Cardiac septum (tissue), 1 donor: ENCODE data around the gene PDLIM4. TPM values are rescaled to one million over a fixed set of nuclear protein-coding genes. Genes with fewer than 3 reads are reported as not detected.

Source experiments
- DNase-seq: peaks from one replicate; pipeline ENCODE4 v3.0.0-alpha.2; 2020; ENCODE audit warnings: low spot score
- intact Hi-C: fragments of 100-400 bp; cut with DNase I; formaldehyde crosslinking; loops from one replicate; pipeline ENCODE4 v1.14.0; 2022
- long read RNA-seq: library from polyadenylated mRNA; unstranded; transcript quantifications from one replicate; pipeline ENCODE4 v2.0.0, GENCODE V29; 2021
- total RNA-seq: library from RNA; stranded (reverse); fragmentation: NEBNext Ultra II Directional; extraction: Animal tissue kit (Norgen Biotek cat#: 25700); gene quantifications from one replicate; pipeline ENCODE4 v1.2.1, GENCODE V29; 2021
- donor health status: DM: no; HTN: no; CAD: no.

Gene PDLIM4
- 8.8 TPM for total RNA-seq
- long read RNA-seq, transcript PDLIM4-201 (7 exons, 2,282 nt) = major isoform, 15 of 15 reads
- long read RNA-seq, partial matches to known transcripts = 0 of 15 reads
- long read RNA-seq, other reads (novel, unspliced or antisense) = 0 of 15 reads

GRCh38 chr5:132257131-132258101, at the start of gene PDLIM4:
Gene PDLIM4 (plus strand): TSS chr5:132257696. CDS start chr5:132257735, 39 bp downstream.
- DNase-seq = no peak
- intact Hi-C loops = no loop called here

GRCh38 chr5:132207778-132208177, 49.7 kb upstream of the PDLIM4 start:
- peak; percentile 55 for DNase-seq

GRCh38 chr5:132209131-132209530, 48.4 kb upstream of the PDLIM4 start:
- DNase-seq = peak; percentile 6
- intact Hi-C loops = no loop called here

More at GRCh38 chr5:132207778-132208177, 49.7 kb upstream of the PDLIM4 start:
- intact Hi-C loops = no loop called here

GRCh38 chr5:132209901-132210545, 47.5 kb upstream of the PDLIM4 start:
- peak; percentile 41 for DNase-seq
- intact Hi-C loops = loop anchor here (10.0 kb wide), 1 partner anchor 415 kb away; the partner anchor contains the start of gene FNIP1

GRCh38 chr5:132210944-132211343, 46.6 kb upstream of the PDLIM4 start:
- DNase-seq = peak; percentile 72
- intact Hi-C loops = loop anchor here (10.0 kb wide), 1 partner anchor 416 kb away; the partner anchor contains the start of gene FNIP1

GRCh38 chr5:132211787-132212186, 45.7 kb upstream of the PDLIM4 start:
- DNase-seq = peak; percentile 80
- intact Hi-C loops = loop anchor here (10.0 kb wide), 1 partner anchor 417 kb away; the partner anchor contains the start of gene FNIP1

GRCh38 chr5:132213666-132214065, 43.8 kb upstream of the PDLIM4 start:
- intact Hi-C loops = loop anchor here (10.0 kb wide), 1 partner anchor 419 kb away; the partner anchor contains the start of gene FNIP1
- peak; percentile 60 for DNase-seq

GRCh38 chr5:132214491-132214890, 43.0 kb upstream of the PDLIM4 start:
- intact Hi-C loops = loop anchor here (10.0 kb wide), 1 partner anchor 420 kb away; the partner anchor contains the start of gene FNIP1
- peak; percentile 67 for DNase-seq

- intact Hi-C loops = loop anchor here (10.0 kb wide), 1 partner anchor 421 kb away; the partner anchor contains the start of gene FNIP1
- DNase-seq = peak; percentile 93
Measured at GRCh38 chr5:132215329-132215728, 42.2 kb upstream of the PDLIM4 start.

- no peak for DNase-seq
- intact Hi-C loops = loop anchor here (10.0 kb wide), 1 partner anchor 424 kb away; the partner anchor contains the start of gene FNIP1
Measured at GRCh38 chr5:132218321-132218720, 39.2 kb upstream of the PDLIM4 start.

GRCh38 chr5:132219289-132219970, 38.1 kb upstream of the PDLIM4 start:
- intact Hi-C loops = loop anchor here (10.0 kb wide), 1 partner anchor 425 kb away; the partner anchor contains the start of gene FNIP1
- no peak for DNase-seq

- intact Hi-C loops = loop anchor here (10.0 kb wide), 1 partner anchor 425 kb away; the partner anchor contains the start of gene FNIP1
- no peak for DNase-seq
Measured at GRCh38 chr5:132219981-132220380, 37.5 kb upstream of the PDLIM4 start.

GRCh38 chr5:132220491-132220890, 37.0 kb upstream of the PDLIM4 start:
- intact Hi-C loops = no loop called here
- no peak for DNase-seq

GRCh38 chr5:132221781-132222648, 35.5 kb upstream of the PDLIM4 start:
- intact Hi-C loops = no loop called here
- peak; percentile 41 for DNase-seq

- intact Hi-C loops = no loop called here
- no peak for DNase-seq
Measured at GRCh38 chr5:132222649-132223038, 34.9 kb upstream of the PDLIM4 start.

GRCh38 chr5:132223861-132224260, 33.6 kb upstream of the PDLIM4 start:
- intact Hi-C loops = no loop called here
- DNase-seq = peak; percentile 29

- intact Hi-C loops = loop anchor here (5.0 kb wide), 1 partner anchor 273 kb away; no protein-coding TSS in a partner anchor
- peak; percentile 3 for DNase-seq
Measured at GRCh38 chr5:132224716-132225115, 32.8 kb upstream of the PDLIM4 start.
